GM23338 (cell line): Measurements from ENCODE around the gene TNS3. TPM values are rescaled to one million over a fixed set of nuclear protein-coding genes. Genes with fewer than 3 reads are reported as not detected.

Experiments
- ATAC-seq: fragments of 200-7000 bp; cut with Tn5 transposase; 3 replicates; pipeline ENCODE4 v1.9.1; 2020
- DNase-seq: peaks from one replicate; pipeline ENCODE4 v3.0.0-alpha.2; 2015; ENCODE audit warnings: low spot score
- H2AFZ ChIP-seq: fragments of 200-600 bp; sonication (generic); 2 replicates; pipeline ENCODE4 v1.8.0; 2016; ENCODE audit warnings: antibody characterized with exemption, mild to moderate bottlenecking, moderate library complexity
- H3F3A ChIP-seq: fragments of 200-600 bp; sonication (generic); replicated peaks from 2 replicates; pipeline ENCODE4 v1.8.0; 2017; ENCODE audit warnings: antibody characterized with exemption, mixed run types, low read depth
- H3K27ac ChIP-seq: fragments of 200-600 bp; sonication (generic); 2 replicates; pipeline ENCODE4 v1.6.1; 2016; ENCODE audit warnings: low read depth
- H3K27me3 ChIP-seq: fragments of 200-600 bp; sonication (generic); 2 replicates; pipeline ENCODE4 v1.8.0; 2016; ENCODE audit warnings: mild to moderate bottlenecking, mixed run types, moderate library complexity; ENCODE audit not compliant: insufficient read depth
- H3K36me3 ChIP-seq: fragments of 200-600 bp; sonication (generic); 2 replicates; pipeline ENCODE4 v1.8.0; 2016; ENCODE audit warnings: mild to moderate bottlenecking; ENCODE audit not compliant: insufficient read depth
- H3K4me1 ChIP-seq: fragments of 200-600 bp; sonication (generic); 2 replicates; pipeline ENCODE4 v1.8.0; 2016; ENCODE audit warnings: mild to moderate bottlenecking, moderate library complexity; ENCODE audit not compliant: insufficient read depth
- H3K4me2 ChIP-seq: fragments of 200-600 bp; sonication (generic); 2 replicates; pipeline ENCODE4 v1.7.1; 2017; ENCODE audit warnings: mixed run types
- H3K4me3 ChIP-seq: fragments of 200-600 bp; sonication (generic); 2 replicates; pipeline ENCODE4 v1.6.1; 2016; ENCODE audit warnings: mixed run types
- H3K79me2 ChIP-seq: fragments of 200-600 bp; sonication (generic); replicated peaks from 2 replicates; pipeline ENCODE4 v1.8.0; 2017; ENCODE audit warnings: mild to moderate bottlenecking; ENCODE audit not compliant: insufficient read depth
- H3K9me2 ChIP-seq: fragments of 200-600 bp; sonication (generic); 2 replicates; pipeline ENCODE4 v1.8.0; 2017; ENCODE audit not compliant: insufficient read depth
- H4K20me1 ChIP-seq: fragments of 200-600 bp; sonication (generic); replicated peaks from 2 replicates; pipeline ENCODE4 v1.8.0; 2017; ENCODE audit warnings: mild to moderate bottlenecking; ENCODE audit not compliant: insufficient read depth
- H3K27ac Mint-ChIP-seq: 2 replicates; pipeline ENCODE4 v1.8.0; 2020; ENCODE audit warnings: inconsistent platforms, mild to moderate bottlenecking, moderate library complexity, mixed read lengths
- H3K27me3 Mint-ChIP-seq: 3 replicates; pipeline ENCODE4 v1.8.0; 2022; ENCODE audit warnings: low read depth, mild to moderate bottlenecking, moderate library complexity, mixed read lengths, inconsistent platforms; ENCODE audit not compliant: insufficient read depth, poor library complexity
- H3K36me3 Mint-ChIP-seq: 3 replicates; pipeline ENCODE4 v1.8.0; 2021; ENCODE audit warnings: low read depth, mild to moderate bottlenecking, inconsistent platforms, moderate library complexity, mixed read lengths
- H3K4me1 Mint-ChIP-seq: 3 replicates; pipeline ENCODE4 v1.8.0; 2020; ENCODE audit warnings: mild to moderate bottlenecking, inconsistent platforms, mixed read lengths
- H3K4me3 Mint-ChIP-seq: 3 replicates; pipeline ENCODE4 v1.8.0; 2021; ENCODE audit warnings: moderate library complexity, mild to moderate bottlenecking, inconsistent platforms, mixed read lengths
- H3K9me3 Mint-ChIP-seq: 3 replicates; pipeline ENCODE4 v1.8.0; 2020; ENCODE audit warnings: moderate library complexity, mild to moderate bottlenecking, inconsistent platforms, mixed read lengths
- CREB1 ChIP-seq: fragments of 250-450 bp; sonication (Bioruptor Pico); IDR thresholded peaks from 2 replicates; pipeline ENCODE4 v1.5.0; 2020; ENCODE audit warnings: low read depth, mild to moderate bottlenecking, moderate library complexity
- EZH2 ChIP-seq: fragments of 200-600 bp; sonication (generic); IDR thresholded peaks from one replicate; pipeline ENCODE4 v1.8.0; 2017; ENCODE audit warnings: antibody characterized with exemption, mild to moderate bottlenecking, low read depth; ENCODE audit not compliant: unreplicated experiment
- JUNB ChIP-seq: IDR thresholded peaks from one replicate; pipeline ENCODE4 v1.6.1; 2016; ENCODE audit warnings: antibody characterized with exemption; ENCODE audit not compliant: unreplicated experiment
- NANOG ChIP-seq: IDR thresholded peaks from 2 replicates; pipeline ENCODE4 v1.6.1; 2016; ENCODE audit warnings: antibody characterized with exemption, borderline replicate concordance
- POLR2AphosphoS5 ChIP-seq: IDR thresholded peaks from 2 replicates; pipeline ENCODE4 v1.6.1; 2016; ENCODE audit warnings: antibody characterized with exemption, low read depth
- STAT1 ChIP-seq: IDR thresholded peaks from one replicate; pipeline ENCODE4 v1.6.1; 2016; ENCODE audit warnings: antibody characterized with exemption; ENCODE audit not compliant: unreplicated experiment
- ZNF114 ChIP-seq: fragments of 250-450 bp; sonication (Bioruptor Pico); IDR thresholded peaks from 2 replicates; pipeline ENCODE4 v1.5.0; 2020; ENCODE audit warnings: mild to moderate bottlenecking, moderate library complexity
- ZNF331 ChIP-seq: fragments of 250-450 bp; sonication (Bioruptor Pico); IDR thresholded peaks from 2 replicates; pipeline ENCODE4 v1.5.0; 2020; ENCODE audit warnings: low read depth, mild to moderate bottlenecking, moderate library complexity
- polyA plus RNA-seq: library from polyadenylated mRNA; unstranded; fragments of >200 nt; fragmentation: Nextera tagmentation; extraction: Ambion mirVana; gene quantifications from 2 replicates; pipeline ENCODE4 v1.2.1, GENCODE V29; 2016
- total RNA-seq: library from RNA; depleted of rRNA; stranded (reverse); fragments of >200 nt; shearing (Covaris generic); gene quantifications from 2 replicates; pipeline ENCODE4 v1.2.3, GENCODE V29; 2014
- TF ChIP-seq, protein P1 (sequence below): fragments of 250-450 bp; sonication (Bioruptor Pico); IDR thresholded peaks from 2 replicates; pipeline ENCODE4 v1.5.0; 2020; ENCODE audit warnings: mild to moderate bottlenecking, moderate library complexity
- TF ChIP-seq, protein P2 (sequence below): IDR thresholded peaks from one replicate; pipeline ENCODE4 v1.6.1; 2018; ENCODE audit warnings: antibody characterized with exemption; ENCODE audit not compliant: unreplicated experiment

Gene TNS3
- total and polyA plus RNA-seq, 2 experiments from 2014 or later, result 6.2 to 28.7 TPM

DNA sequence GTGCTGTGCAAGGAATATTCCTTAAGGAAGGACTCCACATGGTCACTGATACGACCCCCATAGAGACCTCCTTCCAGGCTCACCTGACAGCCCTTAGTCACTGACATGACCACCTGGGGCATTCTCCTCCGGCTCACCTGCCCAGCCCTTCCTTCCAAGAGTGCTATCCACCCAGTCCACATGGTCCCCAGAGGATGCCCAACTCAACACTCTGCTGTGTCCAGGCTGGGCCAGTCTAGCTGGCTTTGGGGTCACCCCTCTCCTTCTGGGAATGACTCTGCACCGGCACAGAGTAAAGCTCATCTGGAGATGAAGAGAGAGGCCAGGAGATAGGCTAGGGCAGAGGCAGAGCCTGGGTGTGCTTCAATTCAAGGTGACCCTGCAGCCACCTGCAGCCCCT lies 300.8 kb downstream of the TNS3 start (continued):
- TF ChIP-seq, protein P1, sequence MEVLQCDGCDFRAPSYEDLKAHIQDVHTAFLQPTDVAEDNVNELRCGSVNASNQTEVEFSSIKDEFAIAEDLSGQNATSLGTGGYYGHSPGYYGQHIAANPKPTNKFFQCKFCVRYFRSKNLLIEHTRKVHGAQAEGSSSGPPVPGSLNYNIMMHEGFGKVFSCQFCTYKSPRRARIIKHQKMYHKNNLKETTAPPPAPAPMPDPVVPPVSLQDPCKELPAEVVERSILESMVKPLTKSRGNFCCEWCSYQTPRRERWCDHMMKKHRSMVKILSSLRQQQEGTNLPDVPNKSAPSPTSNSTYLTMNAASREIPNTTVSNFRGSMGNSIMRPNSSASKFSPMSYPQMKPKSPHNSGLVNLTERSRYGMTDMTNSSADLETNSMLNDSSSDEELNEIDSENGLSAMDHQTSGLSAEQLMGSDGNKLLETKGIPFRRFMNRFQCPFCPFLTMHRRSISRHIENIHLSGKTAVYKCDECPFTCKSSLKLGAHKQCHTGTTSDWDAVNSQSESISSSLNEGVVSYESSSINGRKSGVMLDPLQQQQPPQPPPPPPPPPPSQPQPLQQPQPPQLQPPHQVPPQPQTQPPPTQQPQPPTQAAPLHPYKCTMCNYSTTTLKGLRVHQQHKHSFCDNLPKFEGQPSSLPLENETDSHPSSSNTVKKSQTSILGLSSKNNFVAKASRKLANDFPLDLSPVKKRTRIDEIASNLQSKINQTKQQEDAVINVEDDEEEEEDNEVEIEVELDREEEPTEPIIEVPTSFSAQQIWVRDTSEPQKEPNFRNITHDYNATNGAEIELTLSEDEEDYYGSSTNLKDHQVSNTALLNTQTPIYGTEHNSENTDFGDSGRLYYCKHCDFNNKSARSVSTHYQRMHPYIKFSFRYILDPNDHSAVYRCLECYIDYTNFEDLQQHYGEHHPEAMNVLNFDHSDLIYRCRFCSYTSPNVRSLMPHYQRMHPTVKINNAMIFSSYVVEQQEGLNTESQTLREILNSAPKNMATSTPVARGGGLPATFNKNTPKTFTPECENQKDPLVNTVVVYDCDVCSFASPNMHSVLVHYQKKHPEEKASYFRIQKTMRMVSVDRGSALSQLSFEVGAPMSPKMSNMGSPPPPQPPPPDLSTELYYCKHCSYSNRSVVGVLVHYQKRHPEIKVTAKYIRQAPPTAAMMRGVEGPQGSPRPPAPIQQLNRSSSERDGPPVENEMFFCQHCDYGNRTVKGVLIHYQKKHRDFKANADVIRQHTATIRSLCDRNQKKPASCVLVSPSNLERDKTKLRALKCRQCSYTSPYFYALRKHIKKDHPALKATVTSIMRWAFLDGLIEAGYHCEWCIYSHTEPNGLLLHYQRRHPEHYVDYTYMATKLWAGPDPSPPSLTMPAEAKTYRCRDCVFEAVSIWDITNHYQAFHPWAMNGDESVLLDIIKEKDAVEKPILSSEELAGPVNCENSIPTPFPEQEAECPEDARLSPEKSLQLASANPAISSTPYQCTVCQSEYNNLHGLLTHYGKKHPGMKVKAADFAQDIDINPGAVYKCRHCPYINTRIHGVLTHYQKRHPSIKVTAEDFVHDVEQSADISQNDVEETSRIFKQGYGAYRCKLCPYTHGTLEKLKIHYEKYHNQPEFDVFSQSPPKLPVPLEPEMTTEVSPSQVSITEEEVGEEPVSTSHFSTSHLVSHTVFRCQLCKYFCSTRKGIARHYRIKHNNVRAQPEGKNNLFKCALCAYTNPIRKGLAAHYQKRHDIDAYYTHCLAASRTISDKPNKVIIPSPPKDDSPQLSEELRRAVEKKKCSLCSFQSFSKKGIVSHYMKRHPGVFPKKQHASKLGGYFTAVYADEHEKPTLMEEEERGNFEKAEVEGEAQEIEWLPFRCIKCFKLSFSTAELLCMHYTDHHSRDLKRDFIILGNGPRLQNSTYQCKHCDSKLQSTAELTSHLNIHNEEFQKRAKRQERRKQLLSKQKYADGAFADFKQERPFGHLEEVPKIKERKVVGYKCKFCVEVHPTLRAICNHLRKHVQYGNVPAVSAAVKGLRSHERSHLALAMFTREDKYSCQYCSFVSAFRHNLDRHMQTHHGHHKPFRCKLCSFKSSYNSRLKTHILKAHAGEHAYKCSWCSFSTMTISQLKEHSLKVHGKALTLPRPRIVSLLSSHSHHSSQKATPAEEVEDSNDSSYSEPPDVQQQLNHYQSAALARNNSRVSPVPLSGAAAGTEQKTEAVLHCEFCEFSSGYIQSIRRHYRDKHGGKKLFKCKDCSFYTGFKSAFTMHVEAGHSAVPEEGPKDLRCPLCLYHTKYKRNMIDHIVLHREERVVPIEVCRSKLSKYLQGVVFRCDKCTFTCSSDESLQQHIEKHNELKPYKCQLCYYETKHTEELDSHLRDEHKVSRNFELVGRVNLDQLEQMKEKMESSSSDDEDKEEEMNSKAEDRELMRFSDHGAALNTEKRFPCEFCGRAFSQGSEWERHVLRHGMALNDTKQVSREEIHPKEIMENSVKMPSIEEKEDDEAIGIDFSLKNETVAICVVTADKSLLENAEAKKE (CRISPR knock-in tag), result no peak
- TF ChIP-seq POLR2AphosphoS5 (no peak), JUNB (no peak), CREB1 (CRISPR knock-in tag) (no peak), ZNF331 (CRISPR knock-in tag) (no peak)
- TF ChIP-seq, protein P2, sequence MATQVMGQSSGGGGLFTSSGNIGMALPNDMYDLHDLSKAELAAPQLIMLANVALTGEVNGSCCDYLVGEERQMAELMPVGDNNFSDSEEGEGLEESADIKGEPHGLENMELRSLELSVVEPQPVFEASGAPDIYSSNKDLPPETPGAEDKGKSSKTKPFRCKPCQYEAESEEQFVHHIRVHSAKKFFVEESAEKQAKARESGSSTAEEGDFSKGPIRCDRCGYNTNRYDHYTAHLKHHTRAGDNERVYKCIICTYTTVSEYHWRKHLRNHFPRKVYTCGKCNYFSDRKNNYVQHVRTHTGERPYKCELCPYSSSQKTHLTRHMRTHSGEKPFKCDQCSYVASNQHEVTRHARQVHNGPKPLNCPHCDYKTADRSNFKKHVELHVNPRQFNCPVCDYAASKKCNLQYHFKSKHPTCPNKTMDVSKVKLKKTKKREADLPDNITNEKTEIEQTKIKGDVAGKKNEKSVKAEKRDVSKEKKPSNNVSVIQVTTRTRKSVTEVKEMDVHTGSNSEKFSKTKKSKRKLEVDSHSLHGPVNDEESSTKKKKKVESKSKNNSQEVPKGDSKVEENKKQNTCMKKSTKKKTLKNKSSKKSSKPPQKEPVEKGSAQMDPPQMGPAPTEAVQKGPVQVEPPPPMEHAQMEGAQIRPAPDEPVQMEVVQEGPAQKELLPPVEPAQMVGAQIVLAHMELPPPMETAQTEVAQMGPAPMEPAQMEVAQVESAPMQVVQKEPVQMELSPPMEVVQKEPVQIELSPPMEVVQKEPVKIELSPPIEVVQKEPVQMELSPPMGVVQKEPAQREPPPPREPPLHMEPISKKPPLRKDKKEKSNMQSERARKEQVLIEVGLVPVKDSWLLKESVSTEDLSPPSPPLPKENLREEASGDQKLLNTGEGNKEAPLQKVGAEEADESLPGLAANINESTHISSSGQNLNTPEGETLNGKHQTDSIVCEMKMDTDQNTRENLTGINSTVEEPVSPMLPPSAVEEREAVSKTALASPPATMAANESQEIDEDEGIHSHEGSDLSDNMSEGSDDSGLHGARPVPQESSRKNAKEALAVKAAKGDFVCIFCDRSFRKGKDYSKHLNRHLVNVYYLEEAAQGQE, result no peak

DNA sequence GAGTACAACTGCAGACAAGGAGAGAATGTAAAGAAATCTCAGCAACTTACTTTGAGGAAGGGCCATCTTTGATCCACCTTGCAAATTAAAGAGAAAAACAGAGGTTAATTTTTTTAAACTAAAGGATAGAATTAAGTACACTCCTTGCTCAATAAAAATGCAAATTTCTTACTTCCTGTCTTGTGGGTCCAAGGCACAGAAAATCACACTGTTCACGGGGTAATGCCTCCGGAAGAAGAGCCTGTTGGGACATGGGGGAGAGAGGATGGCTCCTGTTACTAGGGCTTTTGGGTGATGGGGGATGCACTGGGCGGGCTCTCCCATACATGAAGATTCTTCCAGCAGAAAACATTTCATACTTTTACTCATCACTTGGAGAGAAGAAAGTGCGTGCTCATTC lies 301.8 kb downstream of the TNS3 start:
- Mint-ChIP-seq H3K4me3 (no peak overlapping the region), H3K9me3 (no peaks in the 10 kb centered on the region; the same call in 2 of the 3 replicates), H3K4me1 (no peaks in the 10 kb centered on the region)
- TF ChIP-seq STAT1, result no peak
- no peak for TF ChIP-seq NANOG
- no peak for TF ChIP-seq EZH2
- TF ChIP-seq CREB1 (CRISPR knock-in tag), result no peak
- no peak for TF ChIP-seq ZNF114 (CRISPR knock-in tag)
- TF ChIP-seq, protein P2, result no peak
- TF ChIP-seq JUNB, result no peak
- TF ChIP-seq ZNF331 (CRISPR knock-in tag), result no peak

More for the DNA sequence above, 301.8 kb downstream of the TNS3 start:
- Mint-ChIP-seq H3K27ac (no peak overlapping the region), H3K36me3 (peaks cover 3% of the 10 kb centered on the region; the same call in 2 of the 3 replicates), H3K27me3 (no peaks in the 10 kb centered on the region)
- no peak overlapping the region for H3K4me3 ChIP-seq
- no peaks in the 10 kb centered on the region for H3F3A ChIP-seq
- H3K27me3 ChIP-seq, result no peaks in the 10 kb centered on the region
- H2AFZ ChIP-seq, result no peak overlapping the region
- H3K27ac ChIP-seq, result no peak overlapping the region
- no peaks in the 10 kb centered on the region for H4K20me1 ChIP-seq
- H3K9me2 ChIP-seq, result no peaks in the 10 kb centered on the region
- no peak overlapping the region for H3K4me2 ChIP-seq
- H3K4me1 ChIP-seq, result no peaks in the 10 kb centered on the region
- no peaks in the 10 kb centered on the region for H3K79me2 ChIP-seq
- no peak for ATAC-seq
- H3K36me3 ChIP-seq, result no peaks in the 10 kb centered on the region
- no peak for DNase-seq
